HG03175 (cell line): ENCODE measurements around the gene CREBBP.

ENCODE experiments used
- ATAC-seq: cut with Tn5 transposase; IDR thresholded peaks from one replicate; pipeline ENCODE4 v1.9.1; 2021; ENCODE audit warnings: mild to moderate bottlenecking, moderate library complexity; ENCODE audit not compliant: unreplicated experiment

Gene CREBBP

DNA sequence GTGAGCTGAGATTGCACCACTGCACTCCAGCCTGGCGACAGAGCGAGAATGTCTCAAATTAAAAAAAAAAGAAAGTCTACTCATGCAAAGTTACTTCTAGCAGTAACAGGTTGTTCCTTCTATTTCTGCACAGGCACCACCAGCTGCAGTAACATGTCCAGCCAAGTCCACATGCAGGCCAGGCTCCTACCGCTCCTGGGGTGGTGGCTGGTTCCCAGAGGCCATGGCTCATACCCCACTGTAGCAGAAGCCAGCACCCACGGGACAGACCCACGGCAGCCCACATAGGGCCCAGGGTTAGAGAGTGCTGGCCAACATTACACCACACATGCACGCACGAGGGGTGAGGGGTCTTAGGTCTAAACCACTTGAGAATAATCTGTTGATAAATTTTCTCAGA is 136.5 kb downstream of the CREBBP start:
- ATAC-seq: no peak

DNA sequence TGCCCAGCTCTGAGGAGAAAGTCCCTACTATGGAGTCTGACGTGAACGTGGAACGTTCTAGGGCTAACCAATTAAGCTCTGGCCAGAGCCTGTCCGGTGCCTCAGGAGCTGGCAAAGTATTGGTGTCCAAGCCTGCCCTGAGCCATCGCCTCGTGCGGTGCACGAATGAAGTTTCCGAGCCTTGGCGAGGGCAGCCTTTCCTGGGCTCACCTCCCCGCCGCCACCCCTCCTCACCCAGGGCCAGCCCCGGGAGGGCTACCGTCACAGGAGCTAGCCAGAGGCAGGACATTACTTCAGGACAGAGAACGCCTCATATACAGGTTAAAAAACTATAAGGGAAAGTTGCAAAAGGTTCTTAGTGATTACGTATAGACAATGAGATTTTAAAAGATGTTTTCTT is 139.6 kb downstream of the CREBBP start:
- no peak for ATAC-seq

DNA sequence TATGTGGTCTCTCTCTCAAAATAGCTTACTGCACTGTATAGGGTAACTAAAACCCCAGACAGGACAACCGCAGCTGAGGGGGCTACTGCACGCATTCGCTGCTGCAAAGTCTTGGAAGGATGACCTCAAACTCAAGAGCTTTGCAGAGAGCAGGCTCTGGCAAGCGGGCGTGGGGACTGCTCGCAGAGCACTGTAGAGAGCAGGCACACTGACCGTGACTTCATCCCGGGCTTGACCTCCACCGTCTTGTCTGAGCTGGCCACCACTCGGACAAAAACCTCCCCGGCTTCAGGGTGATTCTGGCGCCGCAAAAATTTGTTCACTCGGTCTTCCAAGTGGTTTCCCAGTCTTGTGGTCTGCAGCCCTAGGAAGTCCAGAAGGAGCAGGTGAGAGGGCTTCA is 140.3 kb downstream of the CREBBP start:
- no peak for ATAC-seq

DNA sequence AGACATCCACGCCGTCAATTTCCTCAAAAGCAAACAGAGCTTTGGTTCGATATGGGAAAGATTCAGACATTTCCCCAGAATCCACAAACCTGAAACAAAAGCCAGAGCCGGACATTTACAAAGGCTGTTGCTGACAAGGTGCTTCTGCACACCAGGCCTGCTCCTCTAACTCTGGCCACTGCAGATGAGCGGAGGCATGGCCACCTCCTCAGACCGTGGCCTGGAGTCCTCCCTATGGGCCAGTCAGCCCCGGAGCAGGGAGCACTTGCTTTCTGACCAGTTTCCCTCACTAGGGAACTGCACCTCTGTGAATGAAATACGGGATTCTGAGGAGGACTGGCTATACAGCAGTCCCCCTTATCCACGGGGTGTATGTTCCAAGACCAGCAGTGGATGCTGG is 140.9 kb downstream of the CREBBP start:
- no peak for ATAC-seq

DNA sequence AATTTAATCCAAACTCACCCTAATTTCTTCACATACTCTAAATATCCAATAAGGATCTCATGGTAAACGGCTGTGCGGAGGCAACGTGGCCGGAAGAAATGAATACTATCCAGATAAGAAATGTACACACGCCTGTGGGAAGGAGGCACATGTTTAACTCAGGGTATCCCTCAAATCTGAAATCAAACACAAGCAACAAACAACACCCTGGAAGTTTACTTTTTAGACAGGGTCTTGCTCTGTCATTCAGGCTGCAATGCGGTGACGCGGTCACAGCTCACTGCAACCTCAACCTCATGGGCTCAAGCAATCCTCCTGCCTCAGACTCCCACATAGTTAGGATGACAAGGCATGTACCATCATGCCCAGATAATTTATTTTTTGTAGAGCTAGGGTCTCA is 142.0 kb downstream of the CREBBP start:
- ATAC-seq: no peak

DNA sequence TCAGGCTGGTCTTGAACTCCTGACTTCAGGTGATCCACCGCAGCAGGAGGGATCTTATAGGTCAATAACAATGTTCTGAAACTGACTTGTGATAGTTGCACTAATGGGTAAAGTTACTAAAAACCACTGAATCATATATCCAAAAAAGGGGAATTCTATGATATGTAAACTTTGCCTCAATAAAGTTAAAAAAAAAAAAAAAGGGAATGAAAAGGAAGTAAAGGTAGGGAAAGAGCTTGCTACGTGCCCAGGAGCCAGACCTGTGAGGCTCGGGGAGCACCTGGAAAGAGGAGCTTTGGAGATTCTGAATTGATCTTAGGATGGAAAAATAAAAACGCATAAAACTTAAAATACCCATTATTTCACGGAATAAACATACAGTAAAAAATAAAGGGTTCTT is 142.4 kb downstream of the CREBBP start:
- ATAC-seq: no peak

DNA sequence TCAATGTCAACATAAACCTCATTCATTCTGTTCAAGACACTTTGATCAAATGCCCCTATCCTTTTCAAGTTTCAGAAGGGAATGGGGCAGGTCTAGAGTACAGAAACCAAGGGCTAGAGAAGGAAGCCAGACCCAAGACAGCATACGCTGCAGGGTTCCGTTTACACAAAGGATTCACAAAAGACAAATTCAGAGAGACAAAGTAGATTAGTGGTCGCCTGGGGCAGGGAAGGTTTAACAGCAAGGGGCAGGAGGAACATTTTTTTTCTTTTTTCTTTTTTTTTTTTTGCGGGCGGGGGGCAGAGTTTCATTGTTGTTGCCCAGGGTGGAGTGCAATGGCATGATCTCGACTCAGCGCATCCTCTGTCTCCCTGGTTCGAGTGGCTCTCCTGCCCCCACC is 143.3 kb downstream of the CREBBP start:
- no peak for ATAC-seq

DNA sequence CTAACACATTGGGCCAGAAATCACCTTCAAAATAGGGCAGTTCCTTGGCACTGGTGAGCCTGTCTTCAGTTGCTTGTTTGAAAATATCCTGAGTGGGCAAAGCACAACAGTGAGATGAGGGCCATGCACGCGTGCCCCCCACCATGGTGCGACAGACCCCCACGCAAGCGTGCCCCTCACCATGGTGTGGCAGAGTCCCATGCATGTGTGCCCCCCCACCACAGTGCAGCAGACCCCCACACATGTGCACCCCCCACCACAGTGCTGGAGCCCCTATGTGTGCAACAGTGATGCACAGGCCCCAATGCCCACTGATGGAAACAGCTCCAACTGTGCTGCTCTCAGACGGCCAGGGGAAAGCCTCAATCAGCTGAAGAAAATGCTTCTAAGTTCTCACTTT is 144.4 kb downstream of the CREBBP start:
- no peak for ATAC-seq

DNA sequence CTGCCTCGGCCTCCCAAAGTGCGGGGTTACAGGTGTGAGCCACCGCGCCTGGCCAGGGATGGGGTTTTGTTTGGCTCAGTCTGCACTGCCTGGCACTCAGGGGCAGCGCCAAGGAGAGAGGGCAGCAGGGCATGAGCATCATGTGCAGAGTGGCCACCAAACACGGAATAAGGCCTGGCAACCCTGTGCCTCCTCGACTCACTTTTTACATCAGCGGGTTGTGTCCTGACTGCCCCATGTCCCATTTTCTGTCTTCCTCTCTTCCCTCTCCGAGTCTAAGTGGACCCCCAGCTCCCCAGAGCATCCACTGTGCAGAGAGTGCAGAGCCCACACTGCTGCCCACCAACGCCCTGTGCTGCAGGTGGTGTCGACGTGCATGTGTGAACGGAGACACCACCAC is 145.0 kb downstream of the CREBBP start:
- ATAC-seq: no peak

DNA sequence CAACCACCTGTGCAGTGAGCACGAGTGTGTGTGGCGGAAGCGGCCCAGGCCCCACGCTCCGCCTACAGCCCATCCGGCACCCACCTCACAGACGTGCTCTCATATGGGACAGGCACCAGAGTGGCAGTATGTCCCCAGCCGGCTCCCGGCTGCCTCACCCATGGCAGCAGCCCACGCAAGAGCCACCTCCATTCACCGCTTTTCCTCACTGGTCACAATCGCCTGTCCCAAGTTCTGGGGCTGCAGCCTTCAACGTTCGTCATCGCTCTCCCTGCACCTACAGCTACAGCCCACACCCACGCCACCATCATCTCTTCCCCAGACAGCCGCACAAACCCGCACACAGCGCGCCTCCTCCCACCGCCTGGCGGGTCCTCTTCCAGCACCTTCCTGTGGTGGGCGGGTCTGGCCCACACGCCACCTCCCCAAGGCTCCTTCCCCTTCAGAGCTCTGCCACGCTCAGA is 145.7 kb downstream of the CREBBP start:
- ATAC-seq: no peak

DNA sequence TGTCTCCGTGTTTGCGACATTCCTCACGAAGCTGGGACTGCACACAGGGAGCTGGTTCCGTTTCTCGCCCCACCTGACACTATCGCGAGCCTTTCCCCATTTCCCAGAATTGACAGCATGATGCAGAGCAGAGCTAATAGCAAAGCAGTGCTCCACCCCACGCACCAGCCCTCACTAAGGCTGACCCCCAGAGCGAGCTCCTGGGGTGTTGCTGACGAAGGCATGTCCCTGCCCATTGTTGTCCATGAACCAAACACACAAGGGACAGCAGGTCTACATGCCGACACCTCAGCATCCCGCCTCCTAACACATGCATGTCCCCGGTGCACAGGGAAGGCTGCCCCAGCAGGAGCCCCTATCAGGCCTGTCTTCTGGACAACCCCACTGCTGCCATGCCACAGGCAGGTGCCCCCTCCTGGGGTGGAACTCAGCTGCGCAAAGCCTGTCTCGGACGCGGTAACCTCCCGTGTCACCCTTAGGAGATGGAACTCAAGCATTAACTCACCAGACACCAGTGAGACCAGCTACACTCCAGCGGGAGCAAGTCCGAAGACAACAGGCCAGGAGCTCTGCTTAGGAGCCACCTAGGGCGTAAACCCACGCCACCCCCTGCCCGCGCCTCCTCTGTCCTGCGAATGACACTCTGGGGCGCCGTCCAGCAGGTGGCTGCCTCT is 146.3 kb downstream of the CREBBP start:
- no peak for ATAC-seq

DNA sequence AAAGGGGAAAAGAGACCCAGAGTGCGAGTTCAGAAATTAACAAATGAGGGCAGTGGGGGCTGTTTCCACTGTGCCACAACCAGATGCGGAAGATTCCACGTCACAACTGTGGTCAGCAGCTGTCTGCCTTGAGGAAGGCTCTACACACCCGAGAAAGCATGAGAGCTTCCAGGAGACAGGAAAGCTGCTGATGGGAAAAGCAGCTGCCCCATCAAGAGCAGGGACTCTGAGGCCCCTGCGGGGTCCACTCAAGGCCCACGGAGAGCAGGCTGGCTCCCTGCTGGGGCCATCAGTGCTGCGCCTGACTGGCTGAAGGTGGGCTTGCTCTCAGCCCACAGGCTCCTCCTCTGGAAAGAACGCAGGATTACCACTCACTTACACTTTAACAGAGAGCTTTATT is 148.3 kb downstream of the CREBBP start:
- no peak for ATAC-seq

DNA sequence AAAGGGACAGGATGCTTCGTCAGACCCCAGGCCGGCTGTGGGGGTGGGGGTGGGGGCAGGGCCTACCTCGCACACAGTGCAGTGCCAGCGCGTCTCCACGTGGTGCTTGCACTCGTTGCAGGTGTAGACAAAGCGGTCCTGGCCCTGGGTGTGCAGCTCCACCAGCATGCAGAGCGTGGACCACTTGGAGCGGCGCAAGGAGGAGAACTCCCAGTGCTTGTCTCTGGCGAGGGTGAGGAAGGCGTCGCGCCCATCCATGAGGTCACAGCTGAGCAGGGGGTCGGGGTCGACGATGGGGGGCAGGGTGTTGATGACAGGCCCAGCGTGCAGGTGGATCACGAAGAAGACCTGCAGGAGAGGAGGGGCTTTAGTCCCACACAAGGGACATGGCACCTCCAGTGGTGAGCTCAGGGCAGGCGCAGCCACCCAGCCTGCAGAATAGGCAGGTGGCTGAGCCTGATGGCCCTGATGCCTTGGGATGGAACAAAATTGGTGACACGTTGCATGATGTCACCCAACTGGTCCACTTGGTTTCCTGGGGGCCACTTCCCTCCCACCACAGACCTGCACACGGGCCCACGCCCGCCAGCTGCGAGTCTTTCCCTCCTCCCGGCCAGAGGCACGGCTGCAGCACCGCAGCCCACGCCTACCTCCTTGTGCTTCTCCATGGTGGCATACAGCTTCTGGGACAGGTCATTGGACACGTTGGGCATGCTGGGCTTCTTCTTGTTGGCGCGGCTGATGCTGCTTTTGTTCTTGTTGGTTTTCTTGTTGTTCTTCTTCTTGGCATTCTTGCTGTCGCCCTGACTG is 149.2 kb downstream of the CREBBP start:
- no peak for ATAC-seq

DNA sequence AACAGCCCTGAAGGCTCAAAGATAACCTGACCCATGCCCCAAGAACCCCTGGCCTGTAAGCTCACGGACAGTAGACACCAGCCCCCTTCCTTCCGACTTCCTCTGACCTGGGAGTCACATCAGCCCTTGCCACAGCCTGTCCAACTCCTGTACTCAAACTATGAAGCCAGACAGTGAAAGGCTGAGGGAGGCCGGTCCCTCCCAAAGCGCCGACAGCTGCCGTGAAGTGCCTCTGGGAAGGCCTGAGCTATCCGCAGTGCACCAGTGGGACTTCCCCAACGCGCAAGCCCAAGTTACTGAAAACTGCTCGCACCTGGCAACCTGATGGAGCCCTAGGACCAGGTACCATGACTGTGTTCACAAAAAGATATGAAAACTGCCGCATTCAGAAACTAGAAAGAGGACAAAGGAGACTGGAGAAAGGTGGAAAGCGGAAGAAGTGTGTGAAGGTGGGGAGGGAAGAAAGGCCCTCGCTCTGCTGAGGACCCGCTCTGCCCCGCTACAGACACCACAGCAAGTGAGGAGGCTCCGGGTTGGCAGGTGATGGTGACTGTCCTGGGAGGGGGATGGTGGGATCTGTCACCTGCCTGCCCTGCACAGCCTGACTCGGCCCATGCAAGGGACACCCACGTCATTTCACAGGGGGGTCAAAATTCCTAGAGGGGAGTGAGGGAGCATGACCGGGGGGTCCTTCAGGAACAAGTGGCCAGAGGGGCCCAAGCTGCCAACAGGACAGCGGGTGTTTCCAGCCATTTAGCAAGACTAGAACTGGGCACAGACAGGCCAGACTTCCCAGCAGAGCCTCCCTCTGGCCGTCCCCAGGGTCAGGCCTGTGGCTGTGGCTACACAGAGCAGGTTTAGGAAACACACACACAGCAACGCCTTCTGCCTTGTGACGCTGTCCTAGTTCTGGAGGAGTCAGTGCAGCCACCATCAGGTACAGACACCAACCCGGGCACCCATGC is 150.1 kb downstream of the CREBBP start:
- ATAC-seq: no peak

DNA sequence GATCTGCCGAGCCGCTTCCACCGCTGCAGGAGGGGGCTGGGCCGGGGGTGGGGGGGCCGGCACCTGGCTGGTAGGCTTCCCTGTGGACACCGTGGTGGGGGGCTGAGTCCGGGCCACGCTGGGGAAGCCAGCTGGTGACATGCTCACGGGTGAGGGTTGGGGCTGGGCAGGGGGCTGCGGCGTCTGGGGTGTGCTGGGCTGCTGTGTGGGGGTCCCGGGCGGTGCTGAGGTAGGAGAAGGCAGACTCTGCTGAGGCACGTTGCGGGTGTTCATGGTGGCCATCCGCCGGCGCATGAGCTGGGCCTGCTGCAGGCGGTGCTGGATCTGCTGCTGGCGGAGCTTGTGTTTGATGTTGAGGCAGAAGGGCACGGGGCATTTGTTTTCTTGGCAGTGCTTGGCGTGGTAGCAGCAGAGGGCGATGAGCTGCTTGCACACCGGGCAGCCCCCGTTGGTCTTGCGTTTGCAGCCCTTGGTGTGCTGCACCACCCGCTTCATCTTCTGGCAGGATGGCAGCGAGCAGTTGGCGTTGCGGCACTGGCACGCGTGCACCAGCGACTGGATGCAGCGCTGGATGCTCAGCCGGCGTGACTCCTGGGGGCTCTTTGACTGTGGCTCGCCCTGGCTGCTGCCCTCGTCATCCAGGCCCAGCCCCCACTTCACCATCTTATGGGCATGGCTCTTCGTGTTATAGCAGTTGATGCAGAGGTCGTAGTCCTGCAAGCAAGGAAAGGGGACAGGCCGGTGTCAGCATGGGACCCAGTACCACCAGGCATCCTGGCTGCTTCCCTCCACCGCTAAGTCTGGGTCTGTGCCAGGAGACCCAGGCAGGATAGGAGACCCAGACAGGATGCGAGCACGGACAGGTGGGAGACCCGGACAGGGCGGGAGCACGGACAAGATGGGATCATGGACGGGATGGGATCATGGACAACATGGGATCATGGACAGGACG is 151.1 kb downstream of the CREBBP start:
- ATAC-seq: no peak

DNA sequence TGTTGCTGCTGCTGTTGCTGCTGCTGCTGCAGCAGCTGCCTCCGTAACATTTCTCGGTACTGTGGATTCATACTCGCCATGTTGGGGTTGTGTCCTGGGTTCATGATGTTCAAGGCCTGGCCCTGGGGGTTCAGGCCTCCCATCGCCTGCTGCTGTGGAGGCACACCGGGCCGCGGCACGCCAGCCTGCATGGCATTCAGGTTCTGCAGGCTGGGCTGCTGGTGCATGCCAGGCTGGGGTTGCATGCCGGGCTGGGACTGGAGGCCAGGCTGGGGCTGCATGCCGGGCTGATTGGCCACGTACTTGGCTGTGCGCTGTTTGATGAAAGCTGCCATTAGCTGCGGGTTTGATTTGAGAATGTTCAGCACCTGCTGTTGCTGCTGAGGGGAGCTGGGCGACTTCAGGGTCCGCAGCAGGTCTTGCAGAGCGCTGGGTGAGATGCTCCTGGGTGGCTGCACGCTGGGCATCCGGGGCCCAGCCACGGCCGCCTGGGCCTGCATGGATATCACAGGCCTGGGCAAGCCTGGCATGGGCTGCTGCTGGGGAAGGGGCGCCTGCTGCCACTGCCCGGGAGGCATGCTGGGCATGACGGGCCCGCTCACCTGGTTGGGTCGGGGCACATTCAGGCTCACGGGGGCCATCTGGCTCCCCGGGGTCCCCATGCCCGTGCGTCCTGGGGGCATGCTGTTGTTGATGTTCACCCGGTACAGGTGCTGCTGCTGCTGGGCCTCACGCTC is 151.9 kb downstream of the CREBBP start:
- no peak for ATAC-seq

DNA sequence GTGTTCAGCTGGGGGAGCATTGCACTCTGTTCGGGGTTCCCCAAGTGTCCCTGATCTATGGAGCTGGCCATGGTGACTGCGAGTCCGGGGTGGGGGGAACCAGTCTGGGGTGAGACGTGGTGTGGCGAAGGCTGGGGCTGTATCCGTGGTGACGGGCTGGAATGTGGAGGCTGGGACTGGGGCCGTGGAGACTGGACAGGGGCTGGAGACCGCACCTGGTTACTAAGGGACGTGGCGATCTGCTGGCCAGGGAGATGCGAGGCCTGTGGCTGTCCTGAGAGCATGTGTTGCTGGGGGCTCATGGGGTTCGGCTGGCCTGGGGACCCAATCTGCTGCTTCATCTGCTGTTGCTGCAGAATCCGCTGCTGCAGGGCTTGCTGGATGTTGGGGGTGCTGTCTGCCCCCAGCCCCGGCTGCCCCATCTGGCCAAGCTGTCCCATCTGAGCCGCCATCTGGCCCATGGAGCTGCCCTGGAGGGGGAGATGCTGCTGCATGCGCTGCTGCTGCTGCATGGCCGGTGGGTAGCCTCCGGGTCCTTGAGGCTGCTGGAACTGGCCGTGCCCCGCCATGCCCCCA is 152.6 kb downstream of the CREBBP start:
- ATAC-seq: no peak

DNA sequence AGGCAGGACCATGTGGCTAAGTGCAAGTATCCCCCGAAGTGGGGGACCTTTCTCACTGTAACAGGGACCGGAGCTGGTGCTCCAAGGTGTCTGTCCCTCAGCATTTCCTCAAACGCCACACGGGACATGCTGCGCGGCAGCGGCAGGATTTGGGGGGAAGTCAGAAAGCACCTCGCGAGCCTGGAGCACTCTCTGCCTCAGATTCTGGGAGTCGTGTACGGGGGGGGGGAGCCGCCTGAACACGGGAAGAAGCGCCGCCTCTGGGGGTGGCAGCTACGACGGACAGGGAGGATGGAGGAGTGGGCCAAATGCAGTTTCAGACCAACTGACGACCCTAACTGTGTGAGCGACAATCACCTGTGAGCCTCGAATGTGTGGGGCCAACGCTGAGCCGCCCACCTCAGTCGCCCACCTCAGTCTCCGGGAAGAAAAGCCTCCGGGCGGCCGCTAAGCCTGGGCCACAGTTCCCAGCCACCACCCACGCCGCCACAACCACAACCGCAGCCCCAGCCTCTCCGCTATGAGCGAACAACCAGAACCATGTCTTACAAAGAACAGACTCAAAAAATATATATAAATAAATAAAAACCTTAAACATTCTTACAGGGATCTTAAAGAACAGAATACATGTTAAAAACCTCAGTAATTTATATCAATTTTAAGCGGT is 154.4 kb downstream of the CREBBP start:
- no peak for ATAC-seq

DNA sequence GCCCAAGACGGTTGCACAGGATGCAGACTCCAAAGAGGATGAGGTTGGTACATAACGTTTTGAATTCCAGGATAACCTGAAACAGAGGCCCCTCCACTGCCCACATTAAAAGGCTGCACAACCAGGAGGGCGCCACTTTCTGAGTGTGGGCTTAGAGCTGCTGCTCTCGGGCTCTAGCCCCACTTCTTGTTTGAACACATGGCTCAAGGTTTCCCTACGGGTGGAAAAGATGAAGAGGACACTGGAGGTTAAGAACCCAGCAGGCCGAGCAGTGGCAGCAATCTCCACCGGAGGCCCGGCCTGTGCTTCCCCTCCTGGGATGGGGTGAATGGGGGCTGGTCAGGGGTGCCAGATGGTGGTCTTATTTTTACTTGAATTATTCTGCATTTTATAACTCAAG is 155.2 kb downstream of the CREBBP start:
- ATAC-seq: no peak
